HG03159 (cell line): ENCODE measurements around the gene C1orf232.

Experiments used
- ATAC-seq: cut with Tn5 transposase; IDR thresholded peaks from one replicate; pipeline ENCODE4 v1.9.1; 2021; ENCODE audit warnings: mild to moderate bottlenecking, moderate library complexity; ENCODE audit not compliant: unreplicated experiment

The C1orf232 gene

DNA sequence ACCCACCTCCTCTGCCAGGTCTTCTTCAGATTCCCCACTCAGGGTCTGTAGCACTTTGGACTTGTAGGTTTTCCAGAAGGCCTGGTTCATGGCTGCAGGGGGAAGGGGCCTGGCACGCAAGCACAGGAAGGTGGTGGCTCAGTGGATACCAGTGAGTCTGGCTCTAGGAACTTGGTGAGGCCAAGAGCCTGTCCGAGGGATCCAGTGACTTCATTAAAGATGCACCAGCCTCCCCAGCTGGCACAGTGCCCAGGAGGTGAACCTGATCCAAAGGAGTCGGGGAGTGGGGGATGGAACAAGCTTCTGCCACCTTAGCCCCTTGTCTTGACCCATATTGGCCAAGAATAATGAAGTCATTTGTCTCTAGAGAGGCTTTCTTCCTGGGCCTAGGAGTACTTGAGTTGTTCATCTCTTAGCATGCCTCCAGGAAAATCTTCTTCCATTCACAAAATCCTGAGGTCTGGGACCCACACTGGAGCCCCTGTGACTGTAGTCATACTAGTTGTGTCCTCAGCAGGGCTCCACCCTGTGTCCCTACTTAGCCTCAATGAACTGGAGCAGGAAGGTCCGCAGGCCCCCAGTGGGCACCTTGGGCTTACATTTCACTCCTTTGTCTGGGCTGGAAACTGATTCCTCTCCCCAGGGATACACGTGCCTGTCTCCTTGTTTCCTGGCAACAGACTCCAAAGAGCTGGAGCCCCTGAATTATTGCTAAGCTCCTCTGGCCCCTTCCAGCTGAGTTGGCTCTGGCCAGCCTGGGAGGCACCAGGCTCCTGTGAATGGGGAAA is at the start of gene C1orf232:
Gene C1orf232 (minus strand): TSS at position 554 of the 788 bp plus-strand sequence. CDS start 464 bp downstream, at position 90.
- no peak for ATAC-seq

DNA sequence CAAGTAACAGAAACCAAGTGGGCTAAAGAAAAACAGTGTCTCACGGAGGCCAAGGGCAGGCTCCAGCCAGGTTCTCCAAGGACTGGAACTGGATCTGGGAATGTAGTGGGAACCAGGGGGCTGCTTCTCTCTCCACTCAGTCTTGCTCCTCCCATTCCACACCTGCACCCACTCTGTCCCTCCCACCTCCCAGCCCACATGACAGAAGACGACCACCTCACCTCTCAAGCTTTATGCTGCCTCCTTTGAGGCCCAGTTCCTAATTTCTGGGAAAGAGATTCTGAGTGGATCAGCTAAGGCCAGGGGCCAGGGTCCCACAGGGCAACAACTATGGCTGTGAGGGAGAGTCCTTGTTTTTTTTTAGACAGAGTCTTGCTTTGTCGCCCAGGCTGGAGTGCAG is 46.5 kb upstream of the C1orf232 start:
- ATAC-seq: no peak

DNA sequence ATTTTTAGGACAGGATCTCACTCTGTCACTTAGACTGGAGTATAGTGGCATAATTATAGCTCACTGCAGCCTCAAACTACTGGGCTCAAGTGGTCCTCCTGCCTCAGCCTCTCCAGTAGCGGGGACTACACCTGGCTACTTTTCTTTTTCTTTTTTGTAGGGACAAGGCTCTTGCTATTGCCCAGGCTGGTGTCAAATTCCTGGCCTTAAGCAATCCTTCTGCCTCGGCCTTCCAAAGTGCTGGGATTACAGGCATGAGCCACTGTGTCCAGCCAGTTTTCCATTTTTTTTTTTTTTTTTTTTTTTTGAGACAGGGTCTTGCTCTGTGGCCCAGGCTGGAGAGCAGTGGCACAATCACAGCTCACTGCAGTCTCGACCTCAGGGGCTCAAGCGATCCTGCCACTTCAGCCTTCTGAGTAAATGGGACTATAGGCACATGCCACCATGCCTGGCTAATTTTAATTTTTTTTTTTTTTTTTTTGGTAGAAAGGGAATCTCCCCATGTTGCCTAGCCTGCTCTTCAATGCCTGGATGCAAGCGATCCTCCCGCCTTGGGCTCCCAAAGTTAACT is 44.7 kb upstream of the C1orf232 start:
- ATAC-seq: no peak

DNA sequence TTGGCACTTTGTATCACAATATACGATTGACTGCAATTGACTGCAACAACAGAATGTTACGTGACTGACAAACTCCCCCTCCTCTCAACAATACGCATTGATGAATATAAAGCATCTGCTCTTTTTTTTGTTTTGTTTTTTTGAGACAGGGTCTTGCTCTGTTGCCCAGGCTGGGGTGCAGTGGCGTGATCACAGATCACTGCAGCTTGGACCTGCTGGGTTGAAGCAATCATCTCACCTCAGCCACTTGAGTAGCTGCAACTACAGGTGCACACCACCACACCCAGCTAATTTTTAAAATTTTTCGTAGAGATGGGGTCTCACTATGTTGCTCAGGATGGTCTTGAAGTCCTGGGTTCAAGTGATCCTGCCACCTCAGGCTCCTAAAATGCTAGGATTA is 44.0 kb upstream of the C1orf232 start:
- ATAC-seq: no peak

DNA sequence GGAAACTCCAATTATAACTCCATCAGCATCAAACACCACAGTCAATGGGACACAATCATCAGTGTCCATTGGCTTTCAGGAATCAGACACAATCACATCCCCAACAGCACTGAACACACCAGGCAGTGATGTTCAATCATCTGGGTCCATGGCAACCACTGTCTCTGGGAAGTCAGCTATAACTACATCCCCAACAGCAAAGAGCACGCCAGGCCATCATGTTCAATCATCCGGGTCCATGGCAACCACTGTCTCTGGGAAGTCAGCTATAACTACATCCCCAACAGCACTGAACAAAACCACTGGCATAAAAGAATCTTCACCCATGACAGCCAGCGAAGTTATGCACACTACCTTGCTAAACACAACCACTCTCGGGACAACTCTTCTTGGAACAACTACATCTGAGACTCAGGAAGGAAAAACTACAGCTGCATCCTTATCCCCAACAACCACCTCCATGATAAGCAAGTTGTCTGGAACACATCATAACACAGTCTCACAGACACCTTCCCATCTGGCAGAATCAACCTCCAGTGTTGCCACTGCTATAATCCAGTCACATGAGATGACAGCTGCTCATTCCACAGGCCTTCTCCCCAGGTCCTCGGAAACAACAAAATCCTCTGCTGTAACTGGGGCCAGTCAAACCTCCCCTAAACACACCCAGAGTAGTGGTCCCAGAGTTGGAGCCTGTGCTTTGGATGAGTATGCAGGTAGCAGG is 41.5 kb upstream of the C1orf232 start:
- ATAC-seq: no peak

DNA sequence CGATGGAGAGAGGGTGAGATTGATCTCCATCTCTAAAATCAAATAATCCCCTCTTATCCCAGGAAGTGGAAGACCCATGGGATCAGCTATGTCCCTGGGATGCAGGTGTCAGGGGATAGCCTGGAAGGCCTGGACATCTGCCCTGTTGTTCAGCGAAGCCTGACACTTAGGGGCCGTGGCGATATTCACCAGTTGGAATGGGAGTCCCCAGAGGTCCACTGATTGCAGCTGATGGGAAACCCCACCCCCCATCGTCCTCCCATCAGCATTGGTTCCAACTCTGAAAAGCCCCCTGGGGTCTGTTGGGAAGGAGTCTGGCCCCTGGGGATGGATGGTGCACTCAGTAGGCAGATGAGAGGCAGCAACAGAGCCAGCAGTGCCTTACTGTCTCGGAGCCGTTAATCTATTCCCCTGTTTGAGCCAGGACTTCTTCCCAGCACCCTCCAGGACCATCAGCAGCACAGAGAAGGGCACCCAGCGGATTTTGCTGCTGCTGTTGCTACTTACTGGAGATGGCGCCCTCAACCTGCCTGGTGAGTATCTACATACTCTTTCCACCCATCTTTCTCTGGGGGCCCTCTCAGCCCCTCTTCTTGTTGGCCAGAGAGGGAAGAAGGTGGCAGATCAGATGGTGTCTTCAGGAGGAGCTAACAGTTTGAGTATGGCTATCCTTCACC is 35.0 kb upstream of the C1orf232 start:
- no peak for ATAC-seq

DNA sequence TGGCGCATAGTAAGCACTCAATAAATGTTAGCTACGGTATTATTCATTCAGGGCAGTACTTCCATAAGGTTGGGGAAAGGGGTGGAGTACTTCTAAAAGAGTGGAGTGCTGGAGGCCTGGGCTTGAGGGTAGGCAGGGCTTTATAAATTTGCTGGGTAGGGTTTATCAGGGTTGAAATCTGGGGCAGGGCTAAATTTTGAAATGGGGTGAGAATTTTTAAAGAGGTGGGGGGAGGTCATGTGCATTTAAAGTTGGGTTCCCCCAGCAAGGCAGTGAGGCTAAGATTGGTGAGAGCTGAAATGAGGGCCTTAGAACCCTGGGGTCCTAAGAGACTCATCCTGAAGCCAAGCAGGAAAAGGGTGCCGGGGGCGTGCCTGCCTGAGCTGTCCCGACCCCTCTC is 31.6 kb upstream of the C1orf232 start:
- no peak for ATAC-seq

DNA sequence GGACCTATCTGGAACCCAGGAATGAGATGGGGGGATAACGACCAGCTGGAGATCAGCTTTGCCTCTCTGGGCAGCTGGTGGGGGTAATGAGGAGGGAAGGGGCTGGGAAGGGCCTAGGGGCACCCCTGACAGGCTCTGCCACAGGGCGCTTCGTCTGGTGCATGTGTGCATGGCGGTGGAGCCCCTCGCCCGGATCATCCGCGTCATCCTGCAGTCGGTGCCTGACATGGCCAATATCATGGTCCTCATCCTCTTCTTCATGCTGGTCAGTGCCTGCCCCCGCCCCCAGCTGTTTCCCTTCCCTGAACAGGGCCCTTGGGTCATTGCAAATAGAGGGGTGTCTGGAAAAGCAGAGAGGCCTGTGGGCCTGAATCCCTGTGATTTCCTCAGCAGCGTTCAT is 29.1 kb upstream of the C1orf232 start:
- no peak for ATAC-seq

DNA sequence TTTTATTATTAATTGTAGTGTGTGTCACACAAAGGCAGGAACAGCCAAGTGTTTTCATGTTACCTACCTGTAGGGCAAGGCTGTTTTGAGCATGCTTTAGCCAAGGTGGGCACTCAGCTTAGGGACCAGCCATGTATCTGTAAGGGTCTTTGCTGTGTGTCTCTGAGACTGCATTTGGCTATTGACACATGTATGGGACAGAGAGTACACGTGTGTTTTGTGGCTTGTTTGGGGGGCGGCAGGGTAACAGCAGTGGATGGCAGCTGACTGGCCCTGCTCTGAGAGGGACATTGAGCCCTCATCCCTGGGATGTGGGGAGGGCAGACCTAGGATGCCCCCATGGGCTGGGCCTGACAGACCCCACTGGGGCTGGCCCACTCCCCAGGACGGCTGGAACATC is 28.5 kb upstream of the C1orf232 start:
- ATAC-seq: no peak

DNA sequence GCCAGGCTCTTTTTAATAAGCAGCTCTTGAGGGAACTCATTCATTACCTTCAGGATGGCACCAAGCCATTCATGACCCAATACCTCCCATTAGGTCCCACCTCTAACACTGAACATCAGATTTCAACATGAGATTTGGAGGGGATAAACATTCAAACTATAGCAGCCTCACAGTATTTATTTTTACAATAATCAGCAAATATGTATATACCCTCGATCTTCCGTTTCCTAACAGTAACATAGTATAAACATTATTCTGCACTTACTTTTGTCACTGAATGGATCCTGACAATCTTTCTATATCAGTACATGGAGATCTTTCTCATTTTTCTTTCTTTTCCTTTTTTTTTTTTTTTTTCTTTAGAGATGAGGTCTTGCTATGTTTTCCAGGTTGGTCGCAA is 27.0 kb upstream of the C1orf232 start:
- ATAC-seq: no peak

DNA sequence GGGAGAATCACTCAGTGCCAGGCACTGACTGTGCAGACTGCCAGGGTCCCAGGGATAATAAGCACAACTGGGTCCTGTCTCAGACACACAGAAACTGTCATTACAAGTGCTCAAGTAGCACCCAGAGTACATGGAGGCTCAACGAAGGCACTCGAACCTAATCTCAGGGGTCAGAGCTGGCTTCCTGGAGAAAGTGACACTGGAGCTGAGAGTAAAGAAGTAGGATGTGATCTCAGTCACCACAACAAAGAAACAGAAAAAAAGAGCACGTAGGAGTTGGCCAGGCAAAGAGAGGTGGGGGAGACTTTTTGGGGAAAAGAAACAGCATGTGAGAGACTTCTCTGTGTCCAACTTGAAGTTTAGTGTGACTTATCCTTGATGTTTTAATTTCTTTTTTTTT is 23.0 kb upstream of the C1orf232 start:
- ATAC-seq: no peak

DNA sequence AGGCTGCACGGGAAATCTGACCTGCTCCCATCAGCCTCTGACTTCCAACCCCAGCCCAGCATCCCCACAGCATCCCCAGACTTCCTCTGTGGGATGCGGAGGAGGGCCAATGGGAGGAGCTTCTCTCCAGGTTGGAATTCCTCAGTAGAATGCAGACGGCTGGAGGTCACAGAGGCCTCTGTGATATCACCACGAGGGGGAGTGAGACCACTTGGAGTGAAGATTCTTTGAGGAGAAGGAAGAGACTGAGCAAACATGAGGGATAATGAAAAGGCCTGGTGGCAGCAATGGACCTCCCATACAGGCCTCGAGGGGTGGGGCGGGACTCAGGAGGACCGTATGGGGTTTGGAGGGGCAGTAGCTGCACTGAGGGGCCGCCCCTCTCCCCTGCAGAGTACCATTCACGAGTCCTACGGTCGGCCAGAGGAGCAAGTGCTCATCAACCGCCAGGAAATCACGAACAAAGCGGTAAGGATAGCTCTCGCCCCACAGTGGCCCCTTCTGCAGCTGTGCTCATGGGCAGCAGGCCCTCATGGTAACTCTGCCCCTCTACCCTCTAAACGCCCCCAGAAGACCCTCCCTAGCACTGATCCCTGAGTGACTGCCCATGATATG is 21.7 kb upstream of the C1orf232 start, which contains the start of gene CATSPER4:
Gene CATSPER4 (plus strand): TSS at position 230 of the 615 bp plus-strand sequence. CDS start 26 bp downstream, at position 256.
- ATAC-seq: no peak

DNA sequence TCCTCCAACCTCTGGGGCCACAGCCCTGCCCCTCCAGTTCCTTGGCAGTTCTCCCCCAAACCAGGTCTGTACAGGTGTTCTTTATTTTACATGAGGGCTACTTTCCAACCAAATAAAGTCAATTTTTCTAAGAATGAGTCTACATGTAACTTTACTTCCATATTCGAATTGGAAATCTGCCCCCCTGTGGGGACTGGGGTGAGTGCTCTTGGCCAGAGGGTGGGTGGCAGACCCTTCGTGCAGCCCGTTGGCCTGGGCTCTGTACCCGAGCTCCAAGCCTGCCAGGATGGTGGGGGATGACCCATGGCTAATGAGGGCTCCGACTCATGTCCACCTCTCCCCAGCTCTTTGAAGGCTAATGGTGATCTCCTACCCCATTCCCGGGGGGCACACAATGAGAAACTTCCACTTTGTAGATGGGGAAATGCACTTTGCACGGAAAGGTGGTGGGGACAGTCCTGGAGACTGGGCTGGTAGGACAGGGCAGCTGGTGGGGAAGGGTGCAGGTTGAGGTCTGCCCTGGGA is 21.1 kb upstream of the C1orf232 start:
- ATAC-seq: no peak

DNA sequence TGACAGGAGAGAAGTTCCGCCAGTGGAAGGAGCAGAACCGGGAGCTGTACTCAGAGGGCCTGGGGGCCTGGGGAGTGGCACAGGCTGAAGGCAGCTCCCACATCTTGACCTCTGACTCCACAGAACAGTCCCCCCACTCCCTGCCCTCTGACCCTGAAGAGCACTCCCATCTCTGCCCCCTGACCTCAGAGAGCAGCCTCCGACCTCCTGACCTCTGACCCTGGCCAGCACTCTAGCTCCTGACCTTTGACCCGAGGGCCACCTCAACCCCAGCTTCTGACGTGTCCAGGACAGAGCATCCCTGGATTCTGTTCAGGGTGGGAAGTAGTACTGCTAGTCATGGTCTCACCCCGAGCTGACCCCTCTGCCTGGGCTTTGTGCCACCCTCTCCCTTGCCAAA is 20.6 kb upstream of the C1orf232 start:
- ATAC-seq: no peak

DNA sequence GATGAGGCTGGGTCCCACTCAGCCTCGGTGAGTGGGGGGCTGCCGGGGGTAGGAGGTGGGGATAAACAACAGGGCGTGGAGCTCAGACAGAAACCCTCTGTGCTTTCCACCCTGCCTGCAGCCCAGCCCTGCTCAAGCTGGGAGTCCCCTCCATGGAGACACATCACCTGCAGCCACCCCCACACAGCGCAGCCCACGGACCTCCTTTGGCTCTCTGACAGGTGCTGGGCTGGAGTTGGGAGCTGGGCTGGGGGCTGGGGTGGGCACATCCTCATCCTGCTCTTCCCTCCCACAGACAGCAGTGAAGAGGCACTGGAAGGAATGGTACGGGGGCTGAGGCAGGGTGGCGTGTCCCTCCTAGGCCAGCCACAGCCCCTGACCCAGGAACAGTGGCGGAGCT is 19.7 kb upstream of the C1orf232 start:
- ATAC-seq: no peak

DNA sequence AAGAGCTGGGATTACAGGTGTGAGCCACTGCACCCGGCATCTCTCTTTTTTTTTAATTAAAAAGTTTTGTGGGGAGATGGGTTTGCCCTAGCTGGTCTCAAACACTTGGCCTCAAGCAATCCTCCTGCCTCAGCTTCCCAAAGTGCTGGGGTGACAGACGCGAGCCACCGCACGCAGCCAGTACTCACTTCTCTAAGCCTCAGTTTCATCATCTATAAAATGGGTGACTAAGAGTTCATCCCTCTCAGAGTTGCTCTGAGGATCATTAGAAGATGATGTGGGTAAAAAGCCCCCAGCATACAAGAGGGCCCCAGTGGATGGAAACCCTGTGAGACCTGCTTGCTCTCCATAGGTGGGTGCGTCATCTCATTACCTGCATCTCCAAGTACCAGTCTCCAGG is 19.1 kb upstream of the C1orf232 start:
- ATAC-seq: no peak

DNA sequence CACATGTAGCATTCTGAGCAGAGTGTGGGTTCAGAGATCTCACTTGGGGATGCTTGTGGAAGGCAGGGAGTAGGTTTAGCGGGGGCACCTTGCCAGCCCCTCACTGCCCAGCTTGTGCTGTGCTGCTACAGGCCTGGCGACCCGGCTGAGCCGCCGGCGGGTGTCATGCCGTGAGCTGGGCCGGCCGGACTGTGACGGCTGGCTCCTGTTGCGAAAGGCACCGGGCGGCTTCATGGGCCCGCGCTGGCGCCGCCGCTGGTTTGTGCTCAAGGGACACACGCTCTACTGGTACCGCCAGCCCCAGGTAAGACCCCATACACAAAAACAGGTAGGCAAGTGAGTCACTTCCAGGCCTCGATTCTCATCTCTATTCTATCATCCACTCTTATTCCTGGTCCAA is 16.1 kb upstream of the C1orf232 start:
- ATAC-seq: no peak

DNA sequence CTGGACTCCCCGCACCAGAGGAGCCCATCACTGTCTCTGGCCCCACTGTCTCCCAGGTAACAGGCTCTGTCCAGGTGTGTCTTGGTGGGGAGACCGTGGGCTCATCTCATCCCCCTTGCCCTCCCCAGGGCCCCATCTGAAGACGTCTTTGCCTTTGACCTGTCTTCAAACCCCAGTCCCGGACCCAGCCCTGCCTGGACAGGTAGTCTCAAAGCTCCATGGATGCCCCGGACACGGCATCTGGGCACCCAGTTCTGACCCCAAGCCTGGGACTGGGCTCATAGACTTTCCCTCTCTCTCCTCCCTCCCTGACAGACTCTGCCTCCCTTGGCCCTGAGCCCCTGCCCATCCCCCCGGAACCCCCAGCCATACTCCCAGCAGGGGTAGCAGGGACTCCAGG is 15.3 kb upstream of the C1orf232 start:
- no peak for ATAC-seq

DNA sequence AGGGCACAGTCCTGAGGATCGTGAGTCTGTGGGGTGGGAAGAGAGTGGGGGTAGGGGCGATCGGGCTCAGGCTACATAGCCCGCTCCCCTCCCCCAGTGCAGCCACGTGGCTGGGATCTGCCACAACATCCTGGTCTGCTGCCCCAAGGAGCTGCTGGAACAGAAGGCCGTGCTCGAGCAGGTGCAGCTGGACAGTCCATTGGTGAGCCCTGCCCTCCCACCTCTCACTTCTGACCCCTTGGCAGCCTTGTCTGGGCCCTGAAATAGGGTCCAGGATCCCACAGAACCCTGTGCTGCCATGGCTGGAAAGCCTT is 13.6 kb upstream of the C1orf232 start:
- no peak for ATAC-seq

DNA sequence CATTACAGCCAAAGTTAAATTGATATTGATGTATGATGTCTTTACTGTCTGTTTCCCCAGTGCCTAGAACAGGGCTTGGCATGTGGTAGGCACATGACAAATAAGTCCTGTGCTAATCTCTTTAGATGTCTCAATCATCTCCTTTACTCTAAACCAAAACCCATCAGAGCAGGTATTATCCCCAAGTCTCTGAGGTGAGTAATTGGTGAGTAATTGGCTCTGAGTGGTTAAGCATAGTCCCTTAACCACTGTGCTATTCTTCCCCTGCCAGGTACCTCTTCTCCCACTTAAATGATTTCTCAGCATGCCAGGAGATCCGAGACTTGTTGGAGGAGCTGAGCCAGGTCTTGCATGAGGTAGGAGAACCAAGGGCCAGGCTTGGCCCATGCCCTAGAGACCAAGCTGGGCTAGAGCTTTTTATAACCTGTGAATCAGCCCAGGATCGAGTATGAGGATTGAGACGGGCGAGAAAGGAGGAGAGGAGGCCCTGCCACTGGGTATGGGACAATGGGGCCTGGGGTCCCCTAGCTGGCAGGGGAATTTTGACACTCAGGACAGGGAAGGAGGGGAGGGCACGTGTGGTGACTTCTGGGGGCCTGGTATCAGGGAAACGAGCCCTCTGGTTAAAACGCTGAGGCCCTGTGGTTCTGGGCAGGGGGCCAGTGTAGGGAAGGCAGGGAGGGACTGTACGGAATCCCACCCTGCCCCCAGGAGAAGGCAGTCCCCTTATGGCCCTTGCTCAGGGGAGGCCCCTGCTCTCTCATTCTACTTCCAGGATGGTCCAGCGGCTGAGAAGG is 13.0 kb upstream of the C1orf232 start:
- no peak for ATAC-seq
